Eye (tissue), 1 donor: Measurements from ENCODE around the gene SNPH.
A peak's percentile ranks its signal among the peaks of the same experiment; 100 is the strongest.

Experiments used
- DNase-seq: peaks from one replicate; pipeline ENCODE4 v3.0.0-alpha.2; 2015

The SNPH gene

DNA sequence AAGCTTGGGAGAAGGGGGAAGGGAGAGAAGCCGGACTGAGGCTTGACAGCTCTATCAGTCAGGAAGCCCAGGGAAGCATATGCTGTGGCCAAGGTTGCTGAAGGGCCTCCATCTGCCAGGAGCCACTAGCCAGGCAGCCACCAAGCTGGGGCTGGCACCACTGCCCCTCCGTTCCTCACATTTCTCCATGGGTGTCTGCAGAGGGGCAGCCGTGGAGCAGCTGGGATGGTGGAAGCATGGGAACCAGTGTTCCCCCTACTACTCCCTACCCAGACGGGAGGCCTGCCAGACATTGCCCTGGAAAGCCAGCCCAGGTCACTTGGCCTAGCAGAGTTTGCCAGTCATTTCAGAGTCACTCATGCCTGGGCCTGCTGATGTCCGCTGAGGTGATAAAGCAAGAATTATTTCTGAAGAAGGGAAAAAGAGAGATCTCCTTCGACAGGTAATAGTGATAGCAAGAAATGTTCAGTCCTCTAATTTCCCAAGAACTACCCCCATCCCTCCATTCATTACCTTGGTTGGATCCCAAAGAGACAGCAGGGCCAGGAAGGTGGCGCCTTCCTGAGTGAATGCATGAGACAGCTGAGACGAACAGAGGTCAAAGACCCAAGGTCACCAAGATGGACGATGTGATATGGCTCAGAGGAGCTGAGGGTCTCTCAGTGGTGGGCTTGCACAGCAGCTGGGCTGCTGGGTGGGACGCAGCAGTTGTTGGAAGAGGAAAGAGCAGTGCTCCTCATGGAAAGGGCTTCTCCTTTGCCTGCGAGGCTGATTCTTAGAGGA, 21.9 kb downstream of the SNPH start:
- DNase-seq: no peak

DNA sequence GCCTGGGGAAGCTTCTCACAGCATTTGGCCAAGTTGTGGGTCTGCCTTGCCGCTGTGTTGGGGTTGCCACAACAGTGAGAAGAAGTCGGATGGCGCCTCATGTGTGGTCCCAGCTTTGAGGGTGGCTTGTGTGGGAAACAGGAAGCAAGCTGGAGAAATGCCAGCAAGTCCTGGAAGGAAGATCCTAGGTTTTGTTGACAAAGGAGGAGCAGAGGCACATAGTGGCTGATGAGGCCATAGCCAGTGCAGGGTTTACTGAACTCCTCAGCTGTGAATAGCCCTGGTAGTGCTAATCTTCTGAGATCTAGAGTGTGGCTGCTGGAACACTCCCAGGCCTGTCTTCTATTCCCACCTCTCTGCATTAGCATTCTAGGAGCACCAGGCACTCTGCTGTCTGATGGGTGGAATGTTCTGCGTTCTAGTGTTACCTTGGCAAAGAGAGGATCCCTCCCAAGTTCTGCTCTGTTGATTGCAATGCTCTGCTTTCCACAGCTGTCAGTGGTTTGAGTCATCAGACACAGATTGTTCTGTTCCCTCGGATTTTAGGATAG, 25.2 kb downstream of the SNPH start:
- no peak for DNase-seq

DNA sequence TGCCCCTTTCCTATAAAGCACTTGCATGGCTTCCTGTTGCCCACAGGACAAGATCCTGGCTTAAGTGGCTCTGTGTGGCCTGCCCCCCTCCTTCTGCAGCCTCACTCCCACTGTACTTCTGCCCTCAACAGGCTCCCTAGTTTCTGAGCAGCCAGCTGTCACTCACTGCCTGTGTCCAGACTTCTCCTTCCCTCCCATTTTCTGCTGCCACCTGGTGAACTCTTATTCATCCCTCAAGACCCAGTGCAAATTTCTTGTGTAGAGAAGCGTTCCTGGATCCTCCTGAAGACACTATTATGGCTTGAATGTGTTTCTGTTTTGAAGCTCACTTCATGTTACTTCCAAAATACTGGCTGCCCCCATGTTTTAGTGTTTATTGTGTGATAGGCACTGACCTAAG, 26.5 kb downstream of the SNPH start:
- no peak for DNase-seq

DNA sequence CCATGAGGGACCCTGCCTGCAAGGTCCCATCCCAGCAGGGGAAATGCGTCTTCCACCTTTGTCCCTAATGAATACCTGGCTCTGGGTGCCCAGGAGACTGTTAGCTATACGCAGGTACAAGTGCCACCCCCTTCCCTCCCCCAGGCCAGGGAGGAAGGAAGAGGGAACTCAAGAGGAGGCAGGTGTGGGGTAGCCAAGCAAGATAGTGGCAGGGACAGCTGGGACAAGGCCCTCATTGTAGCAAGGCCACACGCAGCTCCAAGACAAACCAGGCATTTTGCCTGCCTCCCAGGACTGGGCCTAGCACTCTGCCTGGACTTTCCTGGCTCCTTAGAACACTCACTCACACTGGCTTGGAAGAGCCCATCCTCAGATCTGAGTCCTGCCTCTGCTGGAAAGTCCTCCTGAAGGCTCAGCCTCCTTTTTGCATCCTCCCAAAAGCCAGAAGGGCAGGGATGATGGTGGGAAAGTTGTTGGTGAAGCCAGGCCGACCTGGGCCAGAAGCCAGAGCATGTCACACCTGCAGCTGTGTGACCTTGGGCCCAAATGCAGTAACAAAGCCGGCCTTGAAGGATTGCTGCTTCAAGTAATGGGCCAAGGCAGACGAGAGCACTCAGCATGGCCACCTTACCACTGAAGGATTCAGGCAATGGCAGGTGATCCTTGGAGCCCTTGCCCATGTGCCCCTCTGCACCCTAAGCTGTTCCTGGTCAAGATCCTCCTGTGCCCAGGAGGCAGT, 27.7 kb downstream of the SNPH start:
- DNase-seq: no peak

DNA sequence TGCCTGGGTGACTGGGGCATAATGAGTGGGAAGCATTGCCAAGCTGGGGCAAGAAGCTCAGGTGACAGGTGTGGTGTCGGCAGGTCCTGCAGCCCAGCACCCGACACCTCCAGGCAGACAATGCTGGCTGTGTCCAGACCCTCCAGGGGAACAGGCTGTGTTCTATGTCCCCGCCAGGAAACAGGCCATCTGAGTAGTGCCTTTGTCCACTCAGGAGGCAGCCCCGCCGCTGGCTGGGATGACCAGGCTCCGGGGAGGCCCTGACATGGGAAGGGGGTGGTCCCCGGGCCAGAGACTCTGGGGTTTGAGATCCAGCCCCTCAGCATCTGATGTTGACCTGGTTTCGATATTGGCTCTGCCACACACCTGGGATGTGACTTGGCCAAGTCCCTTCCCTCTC, 28.4 kb downstream of the SNPH start:
- DNase-seq: no peak

DNA sequence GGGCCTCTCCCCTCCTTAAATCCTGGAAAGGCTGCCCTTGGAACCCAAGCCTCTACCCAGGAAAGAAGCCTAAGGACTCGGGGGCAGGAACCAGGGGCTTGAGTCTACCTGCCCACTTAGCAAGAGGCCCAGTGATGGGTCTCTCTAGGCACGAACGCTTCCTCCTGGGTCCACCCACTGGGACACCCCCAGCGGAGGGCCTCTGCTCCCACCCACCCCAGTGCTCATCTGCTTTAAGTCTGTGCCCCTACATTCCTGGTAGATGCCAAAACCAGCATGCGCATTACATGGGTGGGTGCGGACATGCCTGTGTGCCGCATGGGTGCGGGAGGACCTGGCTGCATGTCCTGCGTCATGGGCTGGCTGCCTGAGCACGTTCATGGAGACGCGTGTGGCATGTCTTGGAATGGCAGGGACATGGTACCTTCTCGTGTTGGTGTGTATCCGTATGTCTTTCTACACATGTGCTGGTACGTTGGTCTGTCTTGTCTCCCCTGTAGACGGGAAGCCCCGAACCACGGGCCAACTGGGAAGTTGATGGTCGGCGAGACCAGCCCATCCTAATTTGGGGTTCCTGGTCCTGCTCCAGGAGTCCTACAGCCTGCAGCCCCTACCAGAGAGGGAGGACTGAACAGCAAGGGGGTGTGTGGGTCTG, 29.3 kb downstream of the SNPH start:
- DNase-seq: no peak

DNA sequence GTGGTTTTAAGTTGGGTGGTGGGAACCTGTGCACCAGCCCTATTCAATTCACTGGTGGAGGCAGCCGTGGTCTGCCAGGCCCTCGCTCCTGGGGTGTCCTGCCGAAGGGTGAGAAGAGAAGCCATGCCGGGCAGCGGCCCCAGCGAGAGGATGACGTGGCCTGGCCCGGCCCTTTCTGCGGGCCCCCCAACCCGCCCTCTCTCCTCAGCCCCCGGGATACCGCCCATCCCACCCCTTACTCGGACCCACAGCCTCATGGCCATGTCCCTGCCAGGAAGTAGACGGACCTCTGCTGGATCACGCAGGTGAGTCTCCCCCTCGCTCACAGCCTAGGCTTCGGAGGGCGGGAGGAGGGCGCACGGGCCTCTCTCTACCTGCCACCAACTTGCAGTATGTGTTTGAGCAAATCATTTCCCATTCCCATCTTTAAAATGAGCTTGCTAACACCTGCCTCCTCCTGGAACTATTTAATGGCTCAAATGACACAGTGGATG, 30.1 kb downstream of the SNPH start:
- no peak for DNase-seq

DNA sequence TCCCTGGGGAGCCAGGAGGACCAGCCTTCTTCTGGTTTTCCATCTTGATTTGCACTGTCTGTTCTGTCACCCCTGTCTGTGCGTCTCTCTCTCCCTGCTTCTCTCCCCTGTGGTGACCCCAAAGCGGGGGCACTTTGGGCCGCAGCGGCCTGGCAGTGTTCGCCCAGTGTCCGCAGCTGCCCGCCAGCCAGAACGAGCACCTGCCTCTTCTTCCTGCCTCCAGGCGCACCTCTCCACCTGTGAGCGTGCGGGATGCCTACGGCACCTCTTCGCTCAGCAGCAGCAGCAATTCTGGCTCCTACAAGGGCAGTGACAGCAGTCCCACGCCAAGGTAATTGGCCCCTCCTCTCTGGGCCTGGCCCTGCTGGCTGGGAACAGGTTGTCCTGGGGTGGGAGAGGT, 30.8 kb downstream of the SNPH start:
- DNase-seq: no peak

DNA sequence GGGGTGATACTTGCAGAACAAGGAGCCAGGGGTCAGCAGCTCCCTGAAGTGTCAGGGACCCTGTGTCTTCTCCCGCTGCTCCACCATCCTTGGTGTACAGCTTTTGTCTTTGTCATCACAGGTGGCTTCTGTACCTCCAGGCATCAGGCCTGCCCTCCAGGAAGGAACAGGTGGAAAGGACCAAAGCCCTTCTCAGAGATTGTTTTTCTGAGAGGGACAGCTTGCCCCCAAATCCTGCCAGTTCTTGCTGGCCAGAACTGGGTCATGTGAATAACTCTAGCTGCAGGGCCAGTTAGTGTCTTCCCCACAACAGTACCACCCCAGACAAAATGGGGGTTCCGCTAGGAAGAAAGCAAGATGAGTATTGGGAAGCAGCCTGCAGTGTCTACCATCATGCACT, 31.4 kb downstream of the SNPH start:
- no peak for DNase-seq

DNA sequence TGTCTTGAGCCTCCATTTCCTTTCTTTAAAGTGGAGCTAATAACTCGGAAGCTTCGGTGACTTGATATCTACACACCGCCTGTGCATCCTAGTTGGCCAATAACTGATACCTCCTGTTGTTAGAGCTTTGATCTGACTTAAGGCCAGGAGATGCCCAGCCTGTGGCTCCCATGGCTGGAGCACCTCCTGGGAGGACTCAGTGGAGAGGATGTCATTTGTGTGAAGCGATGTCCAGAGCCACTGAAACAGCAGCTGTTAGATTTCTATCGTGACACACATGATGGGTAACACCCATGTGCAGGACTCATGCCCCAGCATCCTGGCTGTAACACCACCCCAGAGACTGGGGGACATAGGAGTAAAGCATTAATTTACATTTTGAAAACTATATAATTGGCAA, 32.1 kb downstream of the SNPH start:
- no peak for DNase-seq

DNA sequence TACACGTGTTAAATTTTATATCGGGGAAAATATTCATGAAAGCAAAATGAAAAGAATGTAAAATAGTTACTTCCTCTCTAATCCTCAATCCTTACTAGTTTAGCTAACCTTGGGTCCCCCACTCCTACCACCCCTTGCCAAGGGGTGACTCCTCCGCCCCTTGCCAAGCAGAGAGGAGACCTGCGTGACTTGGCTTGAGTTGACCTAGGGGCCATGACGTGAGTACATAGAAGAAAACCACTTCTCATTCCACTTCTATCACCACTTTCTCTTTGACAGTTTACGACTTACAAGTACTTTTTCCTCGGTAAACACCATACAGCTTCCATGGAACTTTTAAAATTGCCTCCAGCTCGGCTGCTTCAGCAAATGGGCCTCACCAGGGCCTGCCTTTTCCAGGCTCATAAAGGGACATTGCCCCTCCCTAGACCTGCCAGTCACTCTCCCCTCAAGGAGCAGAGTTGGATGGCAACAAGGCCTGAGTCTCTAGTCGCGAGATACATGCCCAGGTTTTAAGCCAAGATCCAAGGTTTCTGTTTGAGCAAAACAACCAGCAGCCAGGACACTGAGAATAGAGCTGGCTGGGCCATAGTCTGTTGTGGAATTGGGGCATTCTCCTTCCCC, 32.9 kb downstream of the SNPH start:
- no peak for DNase-seq

DNA sequence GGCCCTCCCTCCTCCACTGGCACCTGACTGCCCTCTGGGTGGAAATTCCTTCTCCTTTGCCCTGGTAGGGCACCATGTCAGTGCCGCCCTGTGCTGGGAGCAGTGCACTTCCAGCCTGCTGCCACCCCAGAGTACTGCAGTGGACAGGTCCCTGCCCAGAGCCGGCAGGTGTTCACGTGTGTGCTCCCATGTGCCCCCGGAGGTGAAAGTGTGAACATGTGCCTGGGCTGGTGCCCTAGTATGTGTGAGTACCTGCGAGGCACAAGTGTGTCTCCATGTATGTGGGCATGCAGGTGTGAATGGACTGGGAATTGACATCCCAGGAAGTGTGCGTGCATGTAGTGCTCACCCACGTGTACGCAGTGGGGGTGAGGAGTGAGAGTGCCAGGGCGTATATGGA, 33.4 kb downstream of the SNPH start:
- DNase-seq: no peak

DNA sequence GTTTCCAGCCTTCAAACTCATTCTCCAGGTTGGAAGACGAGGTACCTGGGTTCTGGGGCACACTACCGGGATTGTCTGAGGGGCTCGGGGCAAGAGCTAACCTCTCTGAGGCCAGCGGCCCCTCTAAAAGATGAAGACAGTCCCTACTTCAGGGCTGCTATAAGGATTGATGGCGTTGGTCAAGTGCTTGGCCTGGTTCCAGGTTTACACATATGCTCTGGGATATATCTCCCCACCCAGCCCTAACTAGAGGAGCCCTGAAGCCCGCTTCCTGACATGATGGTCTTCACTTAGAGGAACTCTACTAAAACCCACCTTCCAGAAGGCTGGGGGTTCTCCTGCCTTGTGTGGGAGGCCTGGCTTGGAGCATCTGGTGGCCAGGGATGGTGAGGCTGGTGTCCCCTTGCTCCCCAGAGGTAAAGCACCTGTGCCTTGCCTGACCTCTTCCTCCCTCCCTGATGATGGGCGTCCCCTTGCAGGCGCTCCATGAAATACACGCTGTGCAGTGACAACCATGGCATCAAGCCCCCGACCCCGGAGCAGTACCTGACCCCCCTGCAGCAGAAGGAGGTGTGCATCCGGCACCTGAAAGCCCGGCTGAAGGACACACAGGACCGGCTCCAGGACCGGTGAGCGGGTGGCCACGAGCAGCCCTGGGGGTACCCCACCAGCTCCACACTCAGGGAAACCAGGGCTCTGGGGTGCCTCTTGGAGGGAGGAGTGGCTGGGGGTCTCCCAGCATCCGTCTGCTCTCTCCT, 34.2 kb downstream of the SNPH start:
- no peak for DNase-seq

DNA sequence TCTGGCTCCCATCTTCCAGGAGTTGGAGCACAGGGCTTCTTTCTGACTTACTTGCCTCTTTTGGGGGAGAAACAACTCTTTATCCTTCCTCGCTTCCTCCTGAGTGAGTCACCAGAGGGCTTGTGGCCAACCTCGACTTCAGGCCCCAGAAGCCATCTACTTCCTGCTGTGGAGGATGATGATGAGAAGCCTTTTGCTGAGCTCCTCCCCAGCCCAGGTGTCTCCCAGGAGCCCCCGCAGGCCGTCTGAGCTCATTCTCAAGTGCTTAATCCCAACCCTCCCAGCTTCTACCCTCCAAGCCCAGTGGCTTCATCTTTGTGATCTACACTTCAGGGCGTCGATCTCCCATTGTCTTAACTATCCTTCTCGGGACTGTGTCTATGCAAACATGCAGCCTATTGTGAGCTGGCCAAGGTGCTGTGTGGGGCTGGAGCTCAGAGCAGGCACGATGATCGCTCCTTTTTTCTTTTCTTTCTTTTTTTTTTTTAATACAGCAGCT, 35.0 kb downstream of the SNPH start:
- no peak for DNase-seq

DNA sequence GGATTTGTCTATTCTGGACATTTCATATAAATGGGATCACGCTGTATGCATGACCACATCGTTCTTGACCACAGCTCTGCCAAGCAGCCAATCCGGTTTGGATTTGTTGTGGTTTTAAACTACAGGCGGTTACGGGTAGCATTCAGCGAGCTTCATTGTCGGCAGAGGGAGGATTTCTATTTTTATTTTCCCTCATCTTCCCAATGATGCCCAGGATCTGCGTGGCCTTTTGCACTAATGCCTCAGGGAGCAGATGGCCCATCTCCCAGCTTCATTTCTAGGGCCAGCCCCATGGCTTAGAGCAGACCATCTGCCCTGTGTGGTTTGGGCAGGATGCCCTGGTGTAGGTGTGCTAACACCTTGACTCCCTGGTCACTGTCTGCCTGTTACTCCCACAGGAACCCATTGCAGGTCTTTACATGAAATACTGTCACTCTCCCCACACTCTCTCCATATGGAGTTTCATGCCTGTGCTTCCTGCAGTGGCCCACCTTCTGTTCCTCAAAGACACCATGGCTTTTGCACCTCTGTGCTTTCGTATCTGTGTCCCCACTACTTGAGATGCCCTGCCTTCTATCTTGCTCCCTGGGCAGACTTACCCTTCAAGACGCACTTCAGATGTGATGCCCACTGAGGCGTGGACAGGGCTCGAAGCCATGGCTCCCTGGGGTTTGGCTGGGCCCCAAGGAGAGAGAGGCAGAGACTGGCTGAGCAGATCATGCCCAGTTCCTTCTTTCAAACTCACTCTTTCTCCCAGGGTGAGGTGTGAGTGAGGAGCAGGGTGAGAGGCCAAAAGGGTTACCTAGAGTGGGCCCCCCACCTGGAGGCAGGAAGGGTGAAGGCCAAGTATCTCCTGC, 36.8 kb downstream of the SNPH start:
- peak; percentile 38 for DNase-seq

DNA sequence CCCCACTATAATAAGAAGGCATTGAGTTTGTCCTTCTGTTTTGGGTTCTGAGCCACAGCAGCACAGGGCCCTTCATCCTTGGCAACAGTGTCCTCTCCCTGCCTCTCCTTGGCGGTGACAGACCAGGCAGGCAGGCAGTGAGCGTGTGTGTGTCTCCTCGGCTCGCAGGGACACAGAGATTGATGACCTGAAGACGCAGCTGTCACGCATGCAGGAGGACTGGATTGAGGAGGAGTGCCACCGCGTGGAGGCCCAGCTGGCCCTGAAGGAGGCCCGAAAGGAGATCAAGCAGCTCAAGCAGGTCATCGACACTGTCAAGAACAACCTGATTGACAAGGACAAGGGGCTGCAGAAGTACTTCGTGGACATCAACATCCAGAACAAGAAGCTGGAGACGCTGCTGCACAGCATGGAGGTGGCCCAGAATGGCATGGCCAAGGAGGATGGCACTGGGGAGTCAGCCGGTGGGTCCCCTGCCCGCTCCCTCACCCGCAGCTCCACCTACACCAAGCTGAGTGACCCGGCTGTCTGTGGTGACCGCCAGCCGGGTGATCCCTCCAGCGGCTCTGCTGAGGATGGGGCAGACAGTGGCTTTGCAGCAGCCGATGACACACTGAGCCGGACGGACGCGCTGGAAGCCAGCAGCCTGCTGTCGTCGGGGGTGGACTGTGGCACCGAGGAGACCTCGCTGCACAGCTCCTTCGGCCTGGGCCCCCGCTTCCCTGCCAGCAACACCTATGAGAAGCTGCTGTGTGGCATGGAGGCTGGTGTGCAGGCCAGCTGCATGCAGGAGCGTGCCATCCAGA, 38.8 kb downstream of the SNPH start:
- no peak for DNase-seq

DNA sequence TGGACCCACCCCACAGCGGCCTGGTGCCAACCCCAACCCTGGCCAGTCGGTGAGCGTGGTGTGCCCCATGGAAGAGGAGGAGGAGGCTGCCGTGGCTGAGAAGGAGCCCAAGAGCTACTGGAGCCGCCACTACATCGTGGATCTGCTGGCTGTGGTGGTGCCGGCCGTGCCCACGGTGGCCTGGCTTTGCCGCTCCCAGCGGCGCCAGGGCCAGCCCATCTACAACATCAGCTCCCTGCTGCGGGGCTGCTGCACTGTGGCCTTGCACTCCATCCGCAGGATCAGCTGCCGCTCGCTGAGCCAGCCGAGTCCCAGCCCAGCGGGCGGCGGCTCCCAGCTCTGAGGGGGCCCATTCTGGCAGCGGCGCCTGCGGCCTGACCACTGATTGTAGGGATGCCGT, 39.6 kb downstream of the SNPH start:
- no peak for DNase-seq

DNA sequence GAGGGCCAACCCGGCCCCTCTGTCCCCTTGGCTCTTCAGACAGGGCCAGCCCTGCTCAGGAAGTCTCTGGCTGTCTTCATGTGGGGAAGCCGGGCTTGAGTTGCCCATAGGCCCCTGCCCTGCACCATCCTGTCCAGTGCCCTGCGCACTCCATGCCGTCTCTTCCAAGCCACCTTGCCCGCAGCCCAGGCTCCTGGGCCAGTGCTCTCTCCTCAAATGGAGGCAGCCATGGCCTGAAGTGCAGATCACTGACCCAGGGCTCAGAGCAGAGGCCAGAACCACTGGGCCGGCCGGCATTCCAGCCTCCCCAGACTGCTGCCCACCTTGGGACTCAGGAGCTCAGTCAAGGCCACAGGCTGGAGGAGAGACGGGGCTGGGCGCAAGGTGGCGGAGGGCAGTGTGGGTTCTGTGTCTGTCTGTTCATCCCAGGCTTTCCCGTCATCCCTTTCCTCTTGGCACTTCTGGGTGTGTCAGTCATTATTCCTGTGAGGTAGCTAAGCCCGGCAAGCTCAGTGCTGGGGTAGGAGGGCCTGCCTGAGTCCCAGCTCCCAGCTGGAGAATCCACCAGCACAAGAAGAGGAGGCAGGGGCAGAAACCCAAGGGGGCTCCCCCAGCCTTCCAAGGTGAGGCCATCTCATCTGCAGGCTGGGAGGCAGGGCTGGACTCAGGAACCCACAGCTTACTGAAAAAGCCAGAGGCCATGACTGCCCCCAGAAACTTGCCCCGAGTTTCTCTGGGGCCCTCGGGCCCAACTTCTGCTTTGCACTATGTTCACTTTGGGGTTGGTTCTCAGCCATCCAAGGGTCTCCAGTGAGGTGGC, 40.4 kb downstream of the SNPH start:
- no peak for DNase-seq

DNA sequence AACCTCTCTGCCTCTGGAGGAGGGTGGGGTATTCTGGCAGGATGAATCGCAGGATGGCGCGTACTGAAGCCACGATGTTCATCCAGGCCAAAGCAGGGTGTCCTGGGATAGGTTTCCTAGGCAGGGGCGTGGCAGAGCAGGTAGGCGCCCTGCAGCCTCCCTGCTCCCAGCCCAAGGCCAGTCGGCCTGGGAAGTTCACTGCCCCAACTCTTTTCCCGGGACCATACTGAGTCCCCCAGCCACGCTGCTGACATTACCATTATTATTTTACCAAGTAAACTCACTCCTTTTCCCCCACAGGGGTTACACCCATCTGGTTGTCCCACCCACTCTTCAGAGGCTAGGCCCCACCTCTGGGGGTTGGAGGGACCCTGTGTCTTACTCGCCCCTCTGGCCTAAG, 41.1 kb downstream of the SNPH start:
- DNase-seq: no peak
